Right renal pelvis (tissue), 4 donors: ENCODE data around the gene SNTA1. TPM values are rescaled to one million over a fixed set of nuclear protein-coding genes. Genes with fewer than 3 reads are reported as not detected.
"Not testable (repeated sequence)": the region's sequence is repeated elsewhere in the genome, so short reads cannot be mapped to it uniquely, and the experiment has no call there.

Source experiments
- DNase-seq, 4 donors: peaks; one replicate each; pipeline ENCODE4 v3.0.0-alpha.2; 2013; ENCODE audit warnings: low read depth in 4 of 4, low spot score in 3 of 4, missing footprints in 1 of 4
- polyA plus RNA-seq, 4 donors: library from polyadenylated mRNA; unstranded; fragments of 120-200 nt; gene quantifications; one replicate each; pipeline ENCODE4 v1.2.1, GENCODE V29; 2013; ENCODE audit not compliant: insufficient read length in 4 of 4

SNTA1 gene
- polyA plus RNA-seq, 4 donors = 9.0 to 13.8 (median 10.7) TPM

DNA sequence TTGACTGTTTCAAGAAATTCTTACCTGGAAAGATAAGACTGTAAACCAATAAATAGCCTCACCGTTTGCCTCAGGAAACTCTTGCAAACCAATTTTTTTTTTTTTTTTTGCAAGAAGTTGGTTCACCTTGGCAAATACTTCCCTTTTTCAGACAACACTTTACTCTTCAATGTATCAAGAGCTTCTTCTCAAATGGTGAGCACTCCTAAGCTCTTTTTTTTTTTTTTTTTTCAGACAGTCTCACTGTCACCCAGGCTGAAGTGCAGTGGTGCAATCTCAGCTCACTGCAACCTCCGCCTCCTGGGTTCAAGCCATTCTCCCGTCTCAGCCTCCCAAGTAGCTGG, 22.7 kb upstream of the SNTA1 start:
- DNase-seq = no peak

DNA sequence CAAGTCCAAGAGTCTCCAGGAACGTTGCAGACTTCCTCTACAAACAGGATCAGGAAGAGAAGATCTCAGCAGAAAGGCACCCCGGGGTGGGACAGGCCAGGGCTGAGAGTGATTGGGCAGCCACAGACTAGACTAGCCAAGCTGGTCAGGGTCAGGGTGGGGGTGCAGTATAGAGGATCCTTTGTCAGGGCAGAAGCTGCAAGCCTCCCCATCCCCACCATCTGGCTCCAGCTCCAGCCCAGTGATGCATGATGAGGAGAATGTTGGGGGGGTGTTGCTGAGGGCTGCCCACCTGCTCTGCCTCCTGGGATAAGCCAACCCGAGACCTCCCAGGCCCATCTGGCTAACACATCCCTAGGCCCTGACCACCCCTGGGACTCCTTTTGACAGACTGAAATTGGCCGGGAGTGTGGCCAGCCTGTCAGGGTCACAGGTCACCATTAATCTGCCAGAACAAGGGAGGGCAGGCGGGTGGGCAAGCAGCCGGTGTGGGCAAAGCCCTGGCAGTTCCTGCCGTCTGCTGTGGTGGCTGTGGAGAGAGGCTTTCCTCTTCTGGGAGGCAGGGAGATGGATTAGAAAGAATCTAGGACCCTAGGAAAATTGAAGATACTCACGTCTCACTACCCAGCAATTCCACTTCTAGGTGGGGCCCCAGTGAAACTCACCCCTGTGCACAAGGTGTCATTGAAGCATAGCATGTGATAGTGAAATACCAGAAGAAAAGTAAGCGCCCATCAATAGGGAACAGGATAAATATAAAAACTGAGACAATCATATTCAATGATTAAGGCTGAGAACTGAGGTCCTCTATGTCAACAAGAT, 22.1 kb upstream of the SNTA1 start:
- peak in 1 of 4 donors; percentile 30 for DNase-seq

DNA sequence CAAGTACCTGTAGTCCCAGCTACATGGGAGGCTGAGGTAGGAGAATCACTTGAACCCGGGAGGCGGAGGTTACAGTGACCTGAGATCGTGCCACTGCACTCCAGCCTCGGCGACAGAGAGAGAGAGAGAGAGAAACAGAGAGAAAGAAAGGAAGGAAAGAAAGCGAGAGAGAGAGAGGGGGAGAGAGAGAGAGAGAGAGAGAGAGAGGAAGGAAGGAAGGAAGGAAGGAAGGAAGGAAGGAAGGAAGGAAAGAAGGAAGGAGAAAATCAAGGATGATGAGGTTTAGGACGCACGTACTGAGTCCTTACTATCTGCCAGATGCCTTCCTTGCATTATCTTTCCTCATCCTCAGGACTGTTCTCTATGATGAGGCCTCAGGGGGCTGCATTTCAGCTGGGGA, 21.2 kb upstream of the SNTA1 start:
- not testable (repeated sequence) for DNase-seq

DNA sequence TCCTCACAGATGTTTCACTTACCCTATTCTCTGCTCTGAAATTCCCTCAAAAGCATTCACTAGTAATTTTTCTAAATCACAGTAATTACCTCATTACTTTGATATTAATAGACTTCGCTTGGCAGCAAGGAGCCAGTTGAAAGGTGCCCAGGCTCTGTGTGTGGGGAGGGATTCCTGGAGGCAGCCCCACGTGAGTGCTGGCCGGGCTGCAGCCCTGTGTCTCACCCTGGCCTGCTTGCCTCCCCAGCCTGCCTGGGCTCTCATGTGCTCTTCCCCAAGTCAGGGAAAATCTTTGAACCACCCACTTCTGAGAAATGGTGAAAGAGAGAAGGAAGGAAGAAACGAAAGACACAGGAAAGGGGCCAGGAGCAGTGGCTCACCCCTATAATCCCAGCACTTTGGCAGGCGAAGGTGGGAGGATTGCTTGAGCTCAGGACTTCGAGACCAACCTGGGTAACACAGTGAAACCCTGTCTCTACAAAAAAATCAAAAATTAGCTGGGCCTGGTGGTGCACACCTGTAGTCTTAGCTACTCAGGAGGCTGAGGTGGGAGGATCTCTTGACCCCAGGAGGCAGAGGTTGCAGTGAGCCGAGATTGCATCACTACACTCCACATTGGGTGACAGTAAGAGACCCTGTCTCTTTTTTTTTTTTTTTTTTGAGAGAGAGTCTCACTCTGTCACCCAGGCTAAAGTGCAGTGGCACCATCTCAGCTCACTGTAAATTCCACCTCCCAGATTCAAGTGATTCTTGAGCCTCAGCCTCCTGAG, 20.0 kb upstream of the SNTA1 start:
- no peak for DNase-seq

DNA sequence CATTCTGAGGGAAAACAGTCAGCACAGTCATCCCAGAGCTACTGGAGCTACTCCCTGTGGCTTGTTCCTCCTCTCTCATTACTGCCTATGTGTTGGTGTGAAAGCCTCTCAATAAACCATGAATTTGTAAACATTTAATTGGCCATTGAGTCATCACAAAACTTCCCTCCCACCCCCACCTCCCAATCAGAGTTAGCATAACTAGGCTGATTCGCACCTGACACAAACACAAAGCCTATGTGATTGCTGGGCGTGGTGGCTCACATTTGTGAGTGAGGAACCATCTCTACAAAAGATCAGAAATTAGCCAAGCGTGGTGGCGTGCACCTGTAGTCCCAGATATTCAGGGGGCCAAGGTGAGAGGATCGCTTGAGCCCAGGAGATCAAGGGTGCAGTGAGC, 17.1 kb upstream of the SNTA1 start:
- no peak for DNase-seq

DNA sequence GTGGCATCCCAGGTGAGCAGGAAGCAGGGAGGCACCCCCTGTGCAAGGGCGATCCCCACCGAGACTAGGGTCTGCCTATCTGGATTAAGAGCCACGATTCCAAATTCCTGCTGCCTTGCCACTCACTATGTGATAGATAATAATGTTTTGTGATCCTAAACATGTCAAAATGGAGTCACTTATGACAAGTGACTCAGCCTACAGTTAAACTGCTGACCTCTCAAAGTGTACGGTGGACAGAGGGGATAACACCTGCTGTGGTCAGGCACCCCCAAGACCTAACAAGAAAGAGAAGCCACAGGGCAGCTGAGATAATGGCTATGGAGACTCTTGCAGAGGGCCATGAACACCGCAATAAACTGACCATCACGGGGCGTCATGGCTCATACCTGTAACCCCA, 16.0 kb upstream of the SNTA1 start:
- no peak for DNase-seq

DNA sequence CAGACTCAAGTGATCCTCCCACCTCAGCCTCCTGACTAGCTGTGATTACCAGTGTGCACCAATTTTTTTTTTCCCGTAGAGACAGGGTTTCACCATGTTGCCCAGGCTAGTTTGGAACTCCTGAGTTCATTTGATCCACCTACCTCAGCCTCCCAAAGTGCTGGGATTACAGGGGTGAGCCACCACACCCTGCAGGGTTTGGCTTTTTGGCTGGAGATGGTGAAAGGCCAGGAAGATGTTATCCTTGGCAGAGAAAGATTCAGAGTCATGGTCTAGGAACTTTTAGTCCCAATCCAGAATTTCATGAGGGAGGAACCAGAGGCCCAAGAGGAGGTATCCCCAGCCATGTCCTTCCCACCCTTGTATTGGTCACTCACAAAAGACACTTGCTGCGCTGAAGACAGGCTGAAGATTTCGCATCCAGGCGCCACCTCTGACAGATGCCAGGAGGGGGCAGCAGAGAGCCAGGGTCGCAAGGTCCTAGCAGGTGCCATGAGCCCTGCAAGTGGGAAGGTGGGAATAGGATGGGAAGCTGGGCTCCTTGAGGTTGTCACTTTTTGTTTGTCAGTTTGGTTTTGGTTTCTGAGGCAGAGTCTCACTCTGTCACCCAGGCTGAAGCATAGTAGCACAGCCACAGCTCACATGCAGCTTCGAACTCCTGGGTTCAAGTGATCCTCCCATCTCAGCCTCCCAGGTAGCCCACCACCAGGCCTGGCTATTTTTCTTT, 13.5 kb upstream of the SNTA1 start:
- peak in 3 of 4 donors; percentile 52 to 79 (median 54) for DNase-seq

DNA sequence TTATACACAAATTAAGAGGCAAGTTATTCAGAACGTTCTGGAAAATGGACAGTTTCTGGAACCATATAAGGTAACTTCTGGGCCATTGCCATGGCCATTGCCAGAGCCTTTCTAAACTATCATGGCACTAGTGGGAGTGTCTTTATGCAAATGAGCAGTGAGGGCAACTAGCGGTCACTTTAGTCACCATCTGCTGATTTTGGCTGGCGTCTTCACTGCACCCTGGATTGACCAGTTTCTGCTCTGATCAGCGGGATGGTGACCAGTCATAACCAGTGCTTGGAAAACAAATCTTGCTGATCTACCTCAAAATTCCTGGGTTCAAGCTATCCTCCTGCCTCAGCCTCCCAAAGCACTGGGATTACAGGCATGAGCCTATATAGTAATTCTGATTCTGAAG, 7.3 kb upstream of the SNTA1 start:
- DNase-seq = no peak

DNA sequence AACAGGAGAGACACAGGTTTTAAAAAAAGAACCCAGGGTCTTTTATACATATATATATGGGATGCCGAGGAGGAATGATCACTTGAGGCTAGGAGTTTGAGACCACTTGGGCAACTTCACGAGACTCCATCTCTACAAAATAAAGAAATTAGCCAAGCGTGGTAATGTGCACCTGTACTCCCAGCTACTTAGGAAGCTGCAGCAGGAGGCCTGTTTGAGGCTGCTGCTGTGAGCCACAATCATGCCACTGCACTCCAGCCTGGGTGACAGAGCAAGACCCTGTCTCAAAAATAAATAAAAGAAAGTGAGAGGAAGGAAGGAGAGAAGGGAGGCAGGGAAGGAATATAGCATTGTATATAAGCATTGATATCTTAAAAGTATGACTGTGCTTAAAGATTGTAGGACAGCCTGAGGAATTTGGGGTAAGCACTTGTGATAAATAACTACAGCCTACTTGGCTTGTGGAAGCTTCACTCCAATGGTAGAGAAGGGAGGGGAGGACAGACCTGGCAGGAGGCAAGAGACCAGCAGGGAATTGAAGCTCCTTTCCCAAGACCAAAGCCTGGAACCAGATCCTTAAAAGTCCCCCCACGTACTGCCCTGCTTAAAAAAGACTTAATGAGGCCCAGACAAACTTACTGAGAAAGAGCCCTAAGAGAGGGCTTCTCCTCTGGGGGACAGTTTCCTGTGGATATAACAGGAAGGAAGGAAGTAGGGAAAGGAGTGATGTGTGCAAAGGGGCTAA, 2.5 kb upstream of the SNTA1 start:
- no peak for DNase-seq

DNA sequence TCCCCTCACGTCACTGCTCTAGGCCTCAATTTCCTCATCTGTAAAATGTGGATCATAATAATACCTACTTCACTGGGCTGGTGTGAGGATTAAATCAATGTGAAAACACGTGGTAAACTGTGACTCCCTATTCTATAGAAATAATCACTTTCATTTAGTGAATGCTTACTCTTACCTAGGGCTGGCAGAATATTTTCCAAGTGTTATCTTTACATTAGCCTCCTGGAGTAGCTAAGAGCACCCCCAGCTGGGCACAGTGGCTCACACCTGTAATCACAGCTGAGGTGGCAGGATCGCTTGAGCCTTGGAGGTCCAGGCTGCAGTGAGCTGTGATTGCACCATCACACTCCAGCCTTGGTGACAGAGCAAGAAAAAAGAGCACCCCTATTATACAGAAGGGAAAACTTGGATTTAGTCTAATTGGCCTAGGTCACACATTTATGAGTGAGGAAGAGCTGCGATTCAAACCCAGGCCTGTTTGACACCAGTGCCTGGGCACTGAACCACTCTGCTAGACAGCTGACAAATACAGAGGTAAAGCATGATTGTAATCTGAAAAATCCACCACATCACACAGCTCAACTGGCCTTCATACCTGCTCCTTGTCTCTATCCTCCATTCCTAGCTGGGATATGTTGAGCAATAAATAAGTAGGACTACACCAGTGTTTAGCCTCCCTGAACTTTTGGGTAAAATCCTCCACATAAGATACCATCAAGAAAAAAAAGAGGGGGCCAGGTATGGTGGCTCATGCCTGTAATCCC, 1.4 kb upstream of the SNTA1 start:
- DNase-seq = no peak

DNA sequence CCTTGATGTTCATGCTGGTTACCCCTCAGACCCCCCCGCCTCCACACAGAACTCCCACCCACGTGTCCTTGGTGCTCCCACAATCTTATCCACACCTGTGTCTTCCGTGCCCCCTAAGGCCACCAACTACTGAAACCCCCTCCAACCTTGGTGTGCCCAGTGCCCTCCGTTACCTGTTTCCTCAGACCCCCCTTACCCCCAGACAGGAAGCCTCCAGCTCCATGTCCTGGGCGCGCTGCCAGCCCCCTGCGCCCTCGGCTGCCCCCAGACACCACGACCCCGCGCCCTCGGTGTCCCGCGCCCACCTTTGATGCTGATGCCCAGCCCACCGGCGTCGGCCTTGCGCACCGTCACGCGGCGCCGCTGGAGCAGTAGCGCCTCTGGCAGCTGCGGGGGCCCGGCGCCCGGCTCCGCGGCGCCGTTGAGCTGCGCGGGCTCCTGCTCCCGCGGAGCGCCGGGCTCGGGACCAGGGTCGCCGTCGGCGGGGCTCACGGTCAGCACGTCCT, 504 bp downstream of the SNTA1 start:
- DNase-seq = no peak

DNA sequence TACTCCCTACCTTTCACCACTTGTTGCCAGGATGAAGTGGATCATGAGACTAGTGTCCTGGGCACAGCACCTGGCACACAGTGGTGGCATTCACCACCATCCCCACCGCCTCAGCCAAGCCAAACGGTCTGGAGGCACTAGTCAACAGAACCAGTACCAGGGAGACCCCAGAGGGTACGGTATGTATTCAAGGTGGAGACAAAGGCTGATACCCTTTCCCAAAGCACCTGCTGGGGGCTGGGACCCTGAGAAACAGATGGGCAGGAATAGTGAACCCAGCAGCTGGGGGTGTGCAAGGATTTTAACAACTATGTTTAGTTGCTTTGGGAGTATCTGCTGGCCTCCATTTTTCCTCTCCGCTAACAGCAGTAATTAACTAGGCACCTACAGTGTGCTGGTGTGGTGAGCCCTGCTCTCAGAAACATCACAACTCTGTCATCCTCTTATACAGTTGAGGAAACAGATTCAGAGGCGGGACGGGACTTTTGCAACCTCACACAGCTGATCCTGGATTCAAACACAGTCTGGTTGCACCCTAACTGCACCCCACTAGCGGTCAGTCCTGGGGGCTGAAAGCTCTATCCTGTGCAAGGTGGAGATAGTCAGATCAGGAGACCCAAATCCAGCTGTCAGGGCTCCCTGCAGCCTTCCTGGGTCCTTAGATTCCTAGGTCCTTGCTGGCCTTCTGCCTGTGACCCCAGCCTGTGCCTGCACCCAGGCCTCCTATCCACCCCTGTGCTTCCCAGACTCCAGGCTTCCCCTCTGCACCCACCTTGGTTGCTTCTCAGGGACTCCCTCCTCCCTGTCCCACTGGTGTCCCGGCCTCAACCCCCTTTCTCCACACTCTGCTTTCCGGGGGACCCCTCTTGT, 1.2 kb downstream of the SNTA1 start:
- no peak for DNase-seq

DNA sequence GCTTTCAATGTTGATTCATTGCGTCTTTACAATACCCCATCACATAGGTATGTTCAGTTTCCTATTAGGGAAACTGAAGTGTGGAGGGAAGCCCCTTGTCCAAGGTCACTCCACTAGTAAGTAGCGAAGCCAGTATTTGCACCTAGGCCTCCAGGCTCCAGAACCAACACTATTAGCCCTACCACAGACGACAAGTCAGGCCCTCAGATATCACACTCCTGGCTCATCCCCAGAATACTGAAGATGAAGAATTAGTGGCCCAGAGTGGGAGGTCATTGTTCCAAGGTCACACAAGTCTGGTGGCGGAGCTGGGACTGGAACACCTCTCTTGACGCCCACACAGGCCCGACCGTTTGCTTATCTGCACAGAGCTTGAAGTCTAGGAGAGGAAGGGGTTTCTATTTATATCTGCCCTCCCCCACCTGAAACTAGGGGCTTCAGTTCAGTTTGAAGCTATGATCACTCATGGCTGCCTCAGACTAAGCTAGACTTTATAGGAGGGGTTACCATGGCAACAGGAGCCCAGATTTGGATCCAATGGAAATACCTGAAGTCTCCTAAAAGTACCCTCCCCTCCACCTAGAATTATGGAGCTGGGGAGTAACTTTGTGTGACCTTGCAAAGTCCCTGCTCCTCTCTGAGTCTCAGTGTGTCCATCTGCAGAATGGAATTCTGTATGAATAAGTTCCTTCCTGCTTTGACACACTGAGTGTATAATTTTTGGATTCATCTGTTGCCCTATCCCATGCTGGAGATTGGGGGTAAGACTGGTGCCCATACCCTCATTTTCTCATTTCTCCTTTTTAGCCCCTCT, 2.2 kb downstream of the SNTA1 start:
- no peak for DNase-seq

DNA sequence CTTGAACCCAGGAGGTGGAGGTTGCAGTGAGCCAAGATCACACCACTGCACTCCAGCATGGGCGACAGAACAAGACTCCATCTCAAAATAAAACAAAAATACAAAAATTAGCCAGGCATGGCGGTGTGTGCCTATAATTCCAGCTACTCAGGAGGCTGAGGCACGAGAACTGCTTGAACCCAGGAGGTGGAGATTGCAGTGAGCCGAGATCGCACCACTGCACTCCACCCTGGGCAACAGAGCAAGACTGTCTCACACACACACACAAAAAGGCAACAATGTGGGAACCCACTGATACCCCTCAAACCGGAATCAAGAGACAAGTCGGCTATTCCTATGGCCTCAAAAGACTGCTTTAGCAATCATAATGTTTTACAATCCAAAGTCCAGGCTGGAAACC, 3.0 kb downstream of the SNTA1 start:
- DNase-seq = not testable (repeated sequence)

DNA sequence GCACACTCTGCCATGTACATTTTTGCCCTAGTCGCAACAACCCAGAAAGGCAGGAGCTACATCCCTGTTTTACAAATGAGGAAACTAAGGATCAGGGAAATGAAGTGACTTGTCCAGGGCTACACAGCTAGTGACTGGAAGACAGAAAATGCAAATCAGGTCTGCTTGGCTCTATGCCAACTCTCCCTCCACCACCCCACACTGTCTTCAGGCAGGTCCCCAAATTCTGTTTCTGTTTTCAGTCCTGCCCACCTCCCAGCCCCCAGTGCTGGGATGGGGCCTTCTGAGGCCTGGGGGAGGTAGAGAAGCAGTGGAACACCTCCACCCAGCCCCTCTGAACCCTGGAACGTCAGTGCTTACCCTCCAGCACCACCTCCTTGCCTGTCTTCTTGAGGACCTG, 5.1 kb downstream of the SNTA1 start:
- DNase-seq = no peak

DNA sequence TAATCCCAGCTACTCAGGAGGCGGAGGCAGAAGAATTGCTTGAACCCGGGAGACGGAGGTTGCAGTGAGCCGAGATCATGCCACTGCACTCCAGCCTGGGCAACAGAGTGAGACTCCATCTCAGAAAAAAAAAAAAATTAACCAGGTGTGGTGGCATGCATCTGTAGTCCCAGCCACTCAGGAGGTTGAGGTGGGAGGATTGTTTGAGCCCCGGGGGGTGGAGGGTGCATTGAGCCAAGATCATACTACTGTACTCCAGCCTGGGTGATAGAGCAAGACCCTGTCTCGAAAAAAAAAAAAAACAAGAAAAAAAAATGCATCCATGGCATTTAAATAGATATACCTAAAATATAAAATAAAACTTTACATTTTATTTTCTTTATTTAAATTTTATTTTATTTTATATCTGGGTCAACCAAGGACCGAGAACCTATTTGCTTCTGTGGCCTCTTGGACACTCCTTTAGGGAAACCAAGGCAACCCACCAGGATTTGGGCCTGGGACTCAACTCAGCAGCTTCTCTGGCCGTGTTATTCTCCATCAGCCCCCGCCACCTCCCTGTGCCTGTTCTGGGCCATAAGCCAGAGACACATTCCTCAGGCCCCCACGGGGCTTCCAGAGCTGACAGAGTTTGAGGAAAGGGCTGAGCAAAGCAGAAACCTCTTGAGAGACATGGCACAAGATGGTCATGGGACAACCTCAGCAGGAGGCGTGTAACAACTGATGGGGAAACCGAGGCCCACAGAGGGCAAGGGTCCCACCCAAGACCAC, 6.2 kb downstream of the SNTA1 start:
- DNase-seq = peak in 1 of 4 donors; percentile 31

DNA sequence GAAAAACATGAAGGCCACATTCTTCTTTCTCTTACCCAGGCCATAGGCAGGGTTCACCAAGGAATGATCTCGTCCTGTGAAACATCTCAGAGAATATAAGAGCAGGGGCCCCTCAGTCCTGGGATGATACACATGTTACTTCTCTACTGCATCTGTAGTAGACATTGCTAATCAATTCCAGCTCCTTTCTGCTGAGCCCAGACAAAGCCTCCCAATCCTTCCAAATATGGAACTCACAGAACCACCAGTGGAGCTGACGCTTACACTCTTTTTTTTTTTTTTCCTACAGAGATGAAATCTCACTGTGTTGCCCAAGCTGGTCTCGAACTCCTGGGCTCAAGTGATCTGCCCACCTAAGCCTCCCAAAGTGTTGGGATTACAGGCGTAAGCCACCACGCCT, 9.1 kb downstream of the SNTA1 start:
- no peak for DNase-seq
